WTC11 (cell line): Measurements from ENCODE around the gene SVBP. TPM values are rescaled to one million over a fixed set of nuclear protein-coding genes. Genes with fewer than 3 reads are reported as not detected.

ENCODE experiments used
- ATAC-seq: fragments of 200-7000 bp; cut with Tn5 transposase; 2 replicates; pipeline ENCODE4 v1.10.0; 2021; ENCODE audit warnings: mild to moderate bottlenecking, moderate library complexity
- CTCF ChIA-PET: fragments of 300-600 bp; sonication (Branson Sonifier 250); formaldehyde crosslinking; loops from one replicate; lab custom pipeline; 2021; ENCODE audit warnings: antibody characterized with exemption; lab: Charles Lee
- POLR2A ChIA-PET: fragments of 350-600 bp; sonication (Branson Sonifier 250); formaldehyde crosslinking; loops from one replicate; lab custom pipeline; 2021; ENCODE audit warnings: antibody characterized with exemption; lab: Charles Lee
- DNase-seq: peaks from one replicate; pipeline ENCODE4 v3.0.0; 2021; ENCODE audit warnings: low spot score
- H3K27ac Mint-ChIP-seq: 2 replicates; pipeline ENCODE4 v1.8.0; 2021; ENCODE audit warnings: mixed read lengths
- H3K27me3 Mint-ChIP-seq: 2 replicates; pipeline ENCODE4 v1.8.0; 2021; ENCODE audit warnings: low read depth, mild to moderate bottlenecking, moderate library complexity, mixed read lengths
- H3K36me3 Mint-ChIP-seq: 2 replicates; pipeline ENCODE4 v1.8.0; 2021; ENCODE audit warnings: mixed read lengths
- H3K4me1 Mint-ChIP-seq: 2 replicates; pipeline ENCODE4 v1.8.0; 2022; ENCODE audit warnings: mixed read lengths
- H3K4me3 Mint-ChIP-seq: 2 replicates; pipeline ENCODE4 v1.8.0; 2021; ENCODE audit warnings: mild to moderate bottlenecking, moderate library complexity, mixed read lengths
- H3K9me3 Mint-ChIP-seq: 2 replicates; pipeline ENCODE4 v1.8.0; 2021; ENCODE audit warnings: mixed read lengths
- ATF3 ChIP-seq: sonication (generic); formaldehyde crosslinking; conservative IDR thresholded peaks from 2 replicates; pipeline ENCODE4 v1.8.1; 2022; ENCODE audit warnings: mild to moderate bottlenecking, missing genetic modification reagents
- CREM ChIP-seq: sonication (generic); formaldehyde crosslinking; IDR thresholded peaks from 2 replicates; pipeline ENCODE4 v1.8.1; 2022; ENCODE audit warnings: mild to moderate bottlenecking, missing genetic modification reagents, moderate library complexity
- ELF4 ChIP-seq: sonication (generic); formaldehyde crosslinking; IDR thresholded peaks from 2 replicates; pipeline ENCODE4 v1.8.1; 2022; ENCODE audit warnings: low read depth, mild to moderate bottlenecking, moderate library complexity, missing genetic modification reagents
- GRHL2 ChIP-seq: fragments of 250-450 bp; sonication (Bioruptor Pico); IDR thresholded peaks from 2 replicates; pipeline ENCODE4 v1.8.0; 2022; ENCODE audit warnings: mild to moderate bottlenecking, moderate library complexity; ENCODE audit not compliant: insufficient replicate concordance, severe bottlenecking
- IRF1 ChIP-seq: sonication (generic); formaldehyde crosslinking; IDR thresholded peaks from 2 replicates; pipeline ENCODE4 v1.8.0; 2023; ENCODE audit warnings: missing genetic modification reagents
- IRF2 ChIP-seq: sonication (generic); formaldehyde crosslinking; IDR thresholded peaks from 2 replicates; pipeline ENCODE4 v1.8.0; 2022; ENCODE audit warnings: low read depth, missing genetic modification reagents, borderline replicate concordance
- JUN ChIP-seq: sonication (generic); formaldehyde crosslinking; IDR thresholded peaks from 2 replicates; pipeline ENCODE4 v1.8.0; 2023; ENCODE audit warnings: mild to moderate bottlenecking, missing genetic modification reagents
- MYBL2 ChIP-seq: sonication (generic); formaldehyde crosslinking; IDR thresholded peaks from 2 replicates; pipeline ENCODE4 v1.8.1; 2023; ENCODE audit warnings: mild to moderate bottlenecking, moderate library complexity, missing genetic modification reagents
- NFYB ChIP-seq: sonication (generic); formaldehyde crosslinking; conservative IDR thresholded peaks from 2 replicates; pipeline ENCODE4 v1.8.0; 2022; ENCODE audit warnings: low read depth, missing genetic modification reagents
- NR1H2 ChIP-seq: sonication (generic); formaldehyde crosslinking; IDR thresholded peaks from 2 replicates; pipeline ENCODE4 v1.9.0; 2021; ENCODE audit warnings: mild to moderate bottlenecking, moderate library complexity, missing genetic modification reagents
- SMAD3 ChIP-seq: sonication (generic); formaldehyde crosslinking; IDR thresholded peaks from 2 replicates; pipeline ENCODE4 v1.8.0; 2022; ENCODE audit warnings: missing genetic modification reagents, mild to moderate bottlenecking, borderline replicate concordance
- TCF7 ChIP-seq: sonication (generic); formaldehyde crosslinking; IDR thresholded peaks from 2 replicates; pipeline ENCODE4 v1.8.0; 2022; ENCODE audit warnings: mild to moderate bottlenecking, low read depth, missing genetic modification reagents, moderate library complexity
- TEAD1 ChIP-seq: sonication (generic); formaldehyde crosslinking; IDR thresholded peaks from 2 replicates; pipeline ENCODE4 v1.8.0; 2022; ENCODE audit warnings: mild to moderate bottlenecking, missing genetic modification reagents
- TP53 ChIP-seq: sonication (generic); formaldehyde crosslinking; IDR thresholded peaks from 2 replicates; pipeline ENCODE4 v1.8.1; 2023; ENCODE audit warnings: mild to moderate bottlenecking, missing genetic modification reagents
- ZNF232 ChIP-seq: sonication (generic); formaldehyde crosslinking; IDR thresholded peaks from 2 replicates; pipeline ENCODE4 v1.8.0; 2022; ENCODE audit warnings: mild to moderate bottlenecking, missing genetic modification reagents
- ZNF281 ChIP-seq: sonication (generic); formaldehyde crosslinking; IDR thresholded peaks from 2 replicates; pipeline ENCODE4 v1.8.0; 2023; ENCODE audit warnings: mild to moderate bottlenecking, missing genetic modification reagents
- ZNF532 ChIP-seq: fragments of 250-450 bp; sonication (Bioruptor Pico); IDR thresholded peaks from 2 replicates; pipeline ENCODE4 v1.9.0; 2021; ENCODE audit warnings: mild to moderate bottlenecking, borderline replicate concordance
- total RNA-seq: library from RNA; stranded (reverse); gene quantifications from 3 replicates; pipeline ENCODE4 v1.2.3, GENCODE V29; 2021

Gene SVBP
- total RNA-seq, 1 experiment from 2014 or later: 28.7 TPM

- H3K27ac Mint-ChIP-seq: no peak overlapping the region
- H3K4me3 Mint-ChIP-seq: no peak overlapping the region
- peaks cover 14% of the 10 kb centered on the region for H3K36me3 Mint-ChIP-seq
- peaks cover 24% of the 10 kb centered on the region for H3K4me1 Mint-ChIP-seq
- no peak for ATAC-seq
- TF ChIP-seq NFYB (CRISPR knock-in tag) (no peak), GRHL2 (CRISPR knock-in tag) (no peak), ATF3 (CRISPR knock-in tag) (no peak), SMAD3 (CRISPR knock-in tag) (no peak), JUN (CRISPR knock-in tag) (no peak), ZNF232 (CRISPR knock-in tag) (no peak), CREM (CRISPR knock-in tag) (no peak), IRF1 (CRISPR knock-in tag) (no peak), ELF4 (CRISPR knock-in tag) (no peak), TEAD1 (no peak), ZNF532 (CRISPR knock-in tag) (no peak), TCF7 (CRISPR knock-in tag) (no peak), NR1H2 (CRISPR knock-in tag) (no peak), MYBL2 (CRISPR knock-in tag) (no peak)
- no peak for DNase-seq
- CTCF ChIA-PET: no interaction called here
- no peaks in the 10 kb centered on the region for H3K27me3 Mint-ChIP-seq
- H3K9me3 Mint-ChIP-seq: no peaks in the 10 kb centered on the region
- POLR2A ChIA-PET: no interaction called here
Observed at GRCh38 chr1:42844592-42845140, 27.5 kb upstream of the SVBP start.

GRCh38 chr1:42841440-42842147 is 24.4 kb upstream of the SVBP start:
- Mint-ChIP-seq H3K4me1 (0 out of 2 replicates have a peak, but pooled peaks cover 6% of the 10 kb centered on the region), H3K27me3 (no peaks in the 10 kb centered on the region), H3K36me3 (peaks cover 8% of the 10 kb centered on the region; the same call in 1 of the 2 replicates), H3K27ac (no peak overlapping the region), H3K9me3 (no peaks in the 10 kb centered on the region), H3K4me3 (no peak overlapping the region)
- TF ChIP-seq TP53 (CRISPR knock-in tag) (no peak), ZNF281 (CRISPR knock-in tag) (no peak), IRF2 (CRISPR knock-in tag) (no peak), GRHL2 (CRISPR knock-in tag) (no peak), SMAD3 (CRISPR knock-in tag) (no peak)
- POLR2A ChIA-PET: interaction anchor here (0.5 kb wide), 1 partner anchor 133 kb away, joined by 3 read pairs; no protein-coding TSS in a partner anchor
- ATAC-seq (no peak), DNase-seq (no peak)
- CTCF ChIA-PET: no interaction called here
